Calu3 (cell line): Measurements from ENCODE around the gene DMBX1. TPM values are rescaled to one million over a fixed set of nuclear protein-coding genes. Genes with fewer than 3 reads are reported as not detected.

Experiments used
- BruUV-seq: library from RNA; stranded (reverse); fragments of 400-500 nt; replicated peaks from 2 replicates; lab custom pipeline; 2021; lab: Mats Ljungman, UMichigan
- CTCF ChIA-PET: fragments of 300-600 bp; sonication (Branson Sonifier 250); formaldehyde crosslinking; loops from one replicate; lab custom pipeline; 2022; ENCODE audit warnings: antibody characterized with exemption; lab: Charles Lee
- DNase-seq: peaks from one replicate; pipeline ENCODE4 v3.0.0; 2022
- H3K27ac Mint-ChIP-seq: one replicate; pipeline ENCODE4 v1.8.0; 2022; ENCODE audit warnings: mixed read lengths; ENCODE audit not compliant: unreplicated experiment
- H3K27me3 Mint-ChIP-seq: one replicate; pipeline ENCODE4 v1.8.0; 2022; ENCODE audit warnings: mixed read lengths; ENCODE audit not compliant: unreplicated experiment
- H3K36me3 Mint-ChIP-seq: one replicate; pipeline ENCODE4 v1.8.0; 2022; ENCODE audit warnings: mild to moderate bottlenecking, moderate library complexity, mixed read lengths; ENCODE audit not compliant: insufficient read depth, unreplicated experiment
- H3K4me1 Mint-ChIP-seq: one replicate; pipeline ENCODE4 v1.8.0; 2022; ENCODE audit warnings: mild to moderate bottlenecking, low read depth, mixed read lengths; ENCODE audit not compliant: unreplicated experiment
- H3K4me3 Mint-ChIP-seq: one replicate; pipeline ENCODE4 v1.8.0; 2022; ENCODE audit warnings: mild to moderate bottlenecking, low read depth, moderate library complexity, mixed read lengths; ENCODE audit not compliant: unreplicated experiment
- H3K9me3 Mint-ChIP-seq: one replicate; pipeline ENCODE4 v1.8.0; 2022; ENCODE audit warnings: low read depth, mixed read lengths; ENCODE audit not compliant: unreplicated experiment
- CTCF ChIP-seq: fragments of 200-600 bp; IDR thresholded peaks from one replicate; pipeline ENCODE4 v1.8.0; 2022; ENCODE audit warnings: antibody characterized with exemption; ENCODE audit not compliant: unreplicated experiment
- intact Hi-C: fragments of 100-400 bp; cut with micrococcal nuclease; formaldehyde crosslinking; loops from one replicate; pipeline ENCODE4 v1.10.0; 2022; ENCODE audit not compliant: unreplicated experiment
- total RNA-seq: library from RNA; stranded (reverse); gene quantifications from 2 replicates; pipeline ENCODE4 v1.2.3, GENCODE V29; 2022

DMBX1 gene
- total RNA-seq, 1 experiment from 2014 or later = 2.3 TPM

DNA sequence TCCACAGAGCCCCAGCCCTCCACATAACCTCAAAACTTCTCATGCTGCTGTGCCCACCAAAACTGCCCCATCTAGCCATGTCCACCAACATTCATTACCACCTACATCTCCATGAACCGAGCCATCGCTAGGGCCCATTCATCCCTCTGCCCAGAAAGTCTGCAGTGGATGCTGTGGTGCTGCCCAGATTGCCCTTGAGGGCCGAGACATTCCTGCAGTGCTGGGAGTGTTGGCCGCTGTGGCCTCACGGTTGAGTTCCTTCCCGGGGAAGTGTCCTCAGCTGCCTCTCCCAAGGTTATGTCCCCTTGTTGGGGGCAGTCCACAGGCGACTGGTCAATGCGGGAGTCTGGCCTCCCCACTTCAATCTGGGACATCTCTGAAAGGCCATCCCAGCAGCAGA is 30.3 kb upstream of the DMBX1 start:
- intact Hi-C loops = no loop called here
- no TSS peak for BruUV-seq
- Mint-ChIP-seq H3K36me3 (no peaks in the 10 kb centered on the region), H3K4me1 (no peaks in the 10 kb centered on the region), H3K27ac (no peak overlapping the region), H3K4me3 (no peak overlapping the region), H3K9me3 (no peaks in the 10 kb centered on the region), H3K27me3 (peaks cover 86% of the 10 kb centered on the region)
- CTCF ChIA-PET = interaction anchor here (1.9 kb wide), 1 partner anchor 13 kb away, joined by 6 read pairs; no protein-coding TSS in a partner anchor
- DNase-seq = no peak
- no peak for TF ChIP-seq CTCF

DNA sequence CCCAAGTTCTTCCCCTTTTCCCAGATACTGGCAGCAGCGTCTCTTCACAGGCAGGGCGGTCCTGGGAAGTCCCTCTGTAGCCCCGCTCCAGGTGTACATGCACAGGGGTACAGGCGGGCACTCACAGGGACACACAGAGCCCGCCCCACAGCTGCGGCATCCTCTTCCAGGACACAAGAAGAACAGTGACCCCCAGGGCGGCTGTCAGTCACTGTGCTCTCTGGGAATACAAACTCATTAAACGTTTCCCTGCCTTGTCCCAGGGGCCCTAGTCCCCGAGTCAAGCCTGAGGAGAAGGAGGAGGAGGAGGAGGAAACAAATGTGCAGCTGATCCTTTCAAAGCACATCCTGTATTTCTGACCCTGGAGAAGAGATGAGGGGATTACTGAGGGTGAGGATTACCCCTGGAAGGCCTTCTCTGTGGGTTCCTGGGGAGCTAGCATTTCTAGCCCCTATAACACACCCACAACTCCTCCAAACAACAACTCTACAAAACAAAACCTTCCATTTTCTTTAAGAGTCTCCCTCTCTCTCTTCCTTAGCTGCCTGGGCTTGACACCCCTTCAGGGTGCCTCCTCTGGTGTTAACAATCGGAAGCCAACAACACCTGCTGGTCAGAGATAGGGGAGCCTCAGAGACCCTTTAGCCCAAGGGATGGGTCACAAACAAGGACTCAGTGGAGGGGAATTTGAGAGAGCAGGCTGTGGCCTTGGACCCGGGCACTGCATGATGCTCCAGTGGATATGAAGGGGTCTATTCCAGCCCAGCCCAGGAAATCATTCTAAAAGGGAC is 28.4 kb upstream of the DMBX1 start:
- H3K27ac Mint-ChIP-seq = no peak overlapping the region
- H3K27me3 Mint-ChIP-seq = peaks cover 86% of the 10 kb centered on the region
- no peak overlapping the region for H3K4me3 Mint-ChIP-seq
- BruUV-seq = no TSS peak
- intact Hi-C loops = no loop called here
- no peaks in the 10 kb centered on the region for H3K9me3 Mint-ChIP-seq
- H3K4me1 Mint-ChIP-seq = no peaks in the 10 kb centered on the region
- TF ChIP-seq CTCF = no peak
- CTCF ChIA-PET = no interaction called here
- DNase-seq = no peak
- no peaks in the 10 kb centered on the region for H3K36me3 Mint-ChIP-seq

DNA sequence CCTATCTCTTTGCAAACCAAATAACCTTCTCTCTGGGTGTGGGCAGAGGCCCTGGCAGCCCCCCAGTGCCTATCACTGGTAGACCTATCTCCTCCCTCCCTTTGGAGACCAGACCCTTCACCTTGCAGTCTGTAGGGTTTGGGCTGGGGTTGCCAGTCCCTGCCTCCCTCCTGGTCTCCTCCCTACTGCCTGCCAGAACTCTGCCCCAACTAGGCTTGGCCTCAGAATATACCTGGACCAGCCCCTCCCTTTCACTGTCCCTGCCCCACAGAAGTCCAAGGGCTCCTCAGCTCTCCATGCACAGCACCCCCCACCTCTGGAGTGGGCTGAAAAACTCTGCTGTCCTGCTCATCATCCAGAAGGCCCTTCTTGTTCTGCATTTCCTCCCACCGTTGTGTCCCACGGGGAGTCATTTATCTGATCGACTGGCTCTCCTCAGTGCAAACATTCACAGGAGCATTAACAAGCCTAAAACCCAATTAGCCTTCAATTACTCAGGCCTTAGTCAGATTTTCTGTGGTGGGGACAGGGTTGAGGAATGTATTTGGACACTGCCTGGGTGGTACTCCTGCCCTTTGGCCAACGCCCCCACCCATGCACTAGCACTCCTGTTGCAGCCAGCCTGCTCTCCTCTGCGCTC is 27.7 kb upstream of the DMBX1 start:
- H3K4me1 Mint-ChIP-seq = no peaks in the 10 kb centered on the region
- peaks cover 91% of the 10 kb centered on the region for H3K27me3 Mint-ChIP-seq
- BruUV-seq = no TSS peak

DNA sequence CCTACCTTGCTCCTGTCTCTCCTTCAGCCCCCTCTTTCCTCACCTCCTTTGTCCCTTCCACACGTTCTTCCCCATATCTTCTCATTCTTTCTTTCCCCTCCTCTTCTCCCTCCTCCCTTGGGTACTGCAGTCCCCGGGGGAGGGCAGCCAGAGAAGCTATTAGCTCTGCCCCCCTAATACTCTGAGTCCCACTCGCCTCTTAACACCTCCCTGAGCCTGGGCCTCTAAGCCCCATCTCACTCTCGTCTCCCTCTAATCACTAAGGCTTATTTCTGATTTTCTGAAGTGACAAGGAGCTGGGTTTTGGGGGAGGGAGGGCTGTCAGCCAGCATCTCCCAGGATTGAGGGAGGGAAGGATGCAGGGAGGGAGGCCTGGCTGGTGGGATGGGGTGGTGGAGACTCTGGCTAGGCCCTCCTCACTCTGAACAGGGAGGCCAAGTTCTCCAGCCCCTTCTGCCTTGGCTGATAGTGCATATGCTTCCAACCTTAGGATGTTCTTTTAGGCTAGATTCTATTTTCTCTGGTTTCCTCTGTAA is 25.6 kb upstream of the DMBX1 start:
- CTCF ChIA-PET = no interaction called here
- no peaks in the 10 kb centered on the region for H3K4me1 Mint-ChIP-seq
- intact Hi-C loops = no loop called here
- H3K27ac Mint-ChIP-seq = no peak overlapping the region
- no TSS peak for BruUV-seq
- no peak for TF ChIP-seq CTCF
- no peak overlapping the region for H3K4me3 Mint-ChIP-seq
- DNase-seq = no peak
- no peaks in the 10 kb centered on the region for H3K36me3 Mint-ChIP-seq
- H3K9me3 Mint-ChIP-seq = no peaks in the 10 kb centered on the region
- H3K27me3 Mint-ChIP-seq = peaks cover 88% of the 10 kb centered on the region

More for the DNA sequence above, 27.7 kb upstream of the DMBX1 start:
- CTCF ChIA-PET = no interaction called here
- Mint-ChIP-seq H3K36me3 (no peaks in the 10 kb centered on the region), H3K4me3 (no peak overlapping the region), H3K27ac (no peak overlapping the region), H3K9me3 (no peaks in the 10 kb centered on the region)
- intact Hi-C loops = no loop called here
- DNase-seq = no peak
- TF ChIP-seq CTCF = no peak
